Common myeloid progenitor, CD34-positive (primary cell): ENCODE results near the gene PPP5C.
A peak's percentile ranks its signal among the peaks of the same experiment; 100 is the strongest.

ENCODE experiments used
- CTCF ChIA-PET: fragments of 350-600 bp; sonication (Branson Sonifier 250); formaldehyde crosslinking; loops from one replicate; lab custom pipeline; 2021; ENCODE audit warnings: antibody characterized with exemption; lab: Charles Lee
- POLR2A ChIA-PET: fragments of 350-600 bp; sonication (Branson Sonifier 250); formaldehyde crosslinking; loops from one replicate; lab custom pipeline; 2021; ENCODE audit warnings: antibody characterized with exemption; lab: Charles Lee
- DNase-seq, 3 donors: peaks; one replicate each; pipeline versions ENCODE4 v3.0.0 to v3.0.0-alpha.2; 2013
- H3K27ac ChIP-seq, 2 experiments: 1 replicate in 1 of 2; 2 replicates in 1 of 2; pipeline ENCODE4 v1.7.0; 2013; ENCODE audit warnings: inconsistent platforms in 2 of 2, low read length in 2 of 2, mild to moderate bottlenecking in 2 of 2, low read depth in 1 of 2, moderate library complexity in 1 of 2; ENCODE audit not compliant: severe bottlenecking in 2 of 2, insufficient read depth in 1 of 2, poor library complexity in 1 of 2
- H3K27me3 ChIP-seq, 5 experiments: replicated peaks in 2 of 5; 1 replicate in 3 of 5; 2 replicates in 2 of 5; pipeline versions ENCODE4 v1.6.1 to v1.7.0; 2013; ENCODE audit warnings: low read length in 4 of 5, mild to moderate bottlenecking in 2 of 5, moderate library complexity in 2 of 5, inconsistent platforms in 1 of 5; ENCODE audit not compliant: insufficient read depth in 5 of 5, control insufficient read depth in 4 of 5
- H3K36me3 ChIP-seq, 4 experiments: 1 replicate in 2 of 4; 2 replicates in 2 of 4; pipeline versions ENCODE4 v1.6.1 to v1.7.0; 2013; ENCODE audit warnings: low read length in 3 of 4, control low read depth in 1 of 4, mild to moderate bottlenecking in 1 of 4; ENCODE audit not compliant: control insufficient read depth in 4 of 4, insufficient read depth in 4 of 4
- H3K4me1 ChIP-seq, 4 experiments: 1 replicate in 3 of 4; 2 replicates in 1 of 4; pipeline versions ENCODE4 v1.6.1 to v1.7.1; 2013; ENCODE audit warnings: low read length in 3 of 4, mild to moderate bottlenecking in 3 of 4, control low read depth in 1 of 4, inconsistent platforms in 1 of 4, moderate library complexity in 1 of 4; ENCODE audit not compliant: control insufficient read depth in 4 of 4, insufficient read depth in 4 of 4; ENCODE audit errors: control extremely low read depth in 1 of 4
- H3K4me3 ChIP-seq, 7 experiments: 1 replicate in 4 of 7; 2 replicates in 3 of 7; pipeline versions ENCODE4 v1.5.1 to v1.7.0; 2013; ENCODE audit warnings: mild to moderate bottlenecking in 7 of 7, low read length in 6 of 7, moderate library complexity in 6 of 7, inconsistent platforms in 2 of 7, low read depth in 2 of 7, control low read depth in 1 of 7; ENCODE audit not compliant: insufficient read depth in 4 of 7, control insufficient read depth in 1 of 7; ENCODE audit errors: extremely low read depth in 1 of 7
- H3K9me3 ChIP-seq, 5 experiments: 1 replicate in 4 of 5; 2 replicates in 1 of 5; pipeline versions ENCODE4 v1.6.1 to v1.7.1; 2013; ENCODE audit warnings: low read length in 4 of 5, mild to moderate bottlenecking in 2 of 5, inconsistent platforms in 1 of 5, low read depth in 1 of 5, moderate library complexity in 1 of 5; ENCODE audit not compliant: control insufficient read depth in 4 of 5, insufficient read depth in 2 of 5; ENCODE audit errors: control extremely low read depth in 1 of 5
- whole genome bisulfite sequencing: methylation state at CpG from one replicate; pipeline ENCODE4 v1.1.5; 2013; ENCODE audit not compliant: insufficient coverage; 5-methylcytosine and 5-hydroxymethylcytosine counted together

PPP5C gene

DNA sequence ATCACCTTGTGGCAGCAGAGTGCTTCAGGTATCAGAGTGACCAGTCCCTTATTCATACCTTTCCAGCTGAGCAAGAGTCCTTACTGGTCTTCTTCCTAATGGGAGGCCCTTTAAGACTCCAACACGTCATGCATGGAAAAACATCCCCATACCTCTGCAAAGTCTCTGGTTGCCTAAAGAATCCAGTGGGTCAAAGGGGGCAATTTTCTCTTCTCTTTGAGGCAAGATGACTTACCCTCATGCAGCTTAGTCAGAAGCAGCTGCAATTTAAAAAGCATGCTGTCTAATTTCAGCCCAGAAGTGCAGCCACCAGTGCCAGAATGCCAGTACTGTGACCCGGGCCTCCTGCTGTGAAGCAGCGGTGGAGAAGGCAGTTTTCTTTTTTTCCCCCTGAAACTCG is 18.7 kb downstream of the PPP5C start:
- CTCF ChIA-PET: interaction anchor here (0.8 to 1.0 kb wide), 2 partner anchors 9 to 41 kb away, joined by 3 to 4 read pairs; no protein-coding TSS in a partner anchor
- WGBS: 100% methylated on average over 3 of the region's 4 CpGs

DNA sequence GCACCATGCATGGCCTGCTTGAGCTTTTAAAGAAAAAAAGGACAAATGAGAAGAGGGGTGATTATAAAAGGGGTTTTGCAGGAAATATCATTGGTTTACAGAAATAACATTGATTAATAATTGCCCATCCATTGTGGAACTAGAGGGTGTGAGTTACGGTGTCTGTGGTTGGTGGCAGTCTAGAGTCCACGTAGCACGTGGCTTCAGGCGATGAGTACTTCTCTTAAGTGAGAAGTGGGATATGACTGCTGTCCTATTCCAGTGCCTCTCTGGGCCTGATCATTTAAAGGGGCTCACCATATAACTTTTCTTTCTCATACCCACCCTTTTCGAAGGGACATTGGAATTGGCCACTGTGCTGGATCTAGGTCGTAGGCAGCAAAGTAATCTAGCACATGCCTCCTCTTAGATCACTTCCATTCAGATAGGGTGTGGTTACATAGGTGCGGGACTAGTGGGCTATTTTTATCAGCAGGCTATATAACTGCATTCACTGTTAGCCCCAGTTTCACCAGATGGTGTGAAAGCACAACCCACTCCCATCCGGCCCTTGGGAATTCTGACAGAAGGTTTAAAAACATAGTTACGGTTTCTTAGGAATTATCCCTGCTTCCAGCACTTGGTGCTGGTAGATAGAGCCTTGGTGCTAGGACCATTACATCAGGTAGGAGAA is 19.9 kb downstream of the PPP5C start:
- Histone ChIP-seq H3K4me3 (no peak overlapping the region), H3K9me3 (no peaks in the 10 kb centered on the region), H3K27ac (no peak overlapping the region), H3K36me3 (peaks cover 11 to 56% (median 29%) of the 10 kb centered on the region in 4 experiments), H3K4me1 (peaks cover 2 to 14% (median 10%) of the 10 kb centered on the region in 4 experiments), H3K27me3 (no peaks in the 10 kb centered on the region)
- CTCF ChIA-PET: interaction anchor here (0.8 kb wide), 1 partner anchor 12 kb away, joined by 3 read pairs; no protein-coding TSS in a partner anchor
- POLR2A ChIA-PET: no interaction called here
- 98% methylated on average over 8 of the region's 9 CpGs for WGBS
- DNase-seq: no peak

More for the DNA sequence above, 18.7 kb downstream of the PPP5C start:
- Histone ChIP-seq H3K36me3 (peaks cover 11 to 48% (median 29%) of the 10 kb centered on the region in 4 experiments), H3K4me1 (peaks cover 0 to 8% (median 5%) of the 10 kb centered on the region in 4 experiments), H3K9me3 (no peaks in the 10 kb centered on the region), H3K27me3 (no peaks in the 10 kb centered on the region), H3K27ac (no peak overlapping the region), H3K4me3 (no peak overlapping the region)
- no peak for DNase-seq
- POLR2A ChIA-PET: no interaction called here

DNA sequence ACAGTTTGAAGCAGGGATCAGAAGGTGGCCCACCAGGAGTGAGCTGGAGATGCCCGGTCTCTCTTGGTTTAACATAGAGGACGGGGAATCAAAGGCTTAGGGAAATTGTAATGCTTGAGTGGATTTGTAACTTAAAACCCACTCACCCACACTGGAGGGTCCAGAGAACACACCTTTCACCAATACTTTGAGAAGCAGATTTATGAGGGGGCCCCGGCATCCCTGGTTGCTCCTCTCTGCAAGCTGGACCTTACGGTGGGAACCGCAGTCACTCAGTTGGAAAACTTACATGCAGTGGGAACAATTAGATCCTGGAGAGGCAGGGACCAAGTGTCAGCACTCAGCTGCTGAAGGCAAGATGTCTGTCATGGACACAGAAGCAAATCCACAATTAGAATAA is 20.5 kb downstream of the PPP5C start:
- ChIA-PET CTCF (interaction anchor here (0.7 to 1.4 kb wide), 4 partner anchors 11 to 29 kb away, joined by 3 to 6 read pairs (median 3); partner anchors contain the start of gene PPP5C), POLR2A (no interaction called here)
- Histone ChIP-seq H3K4me1 (peaks cover 0 to 14% (median 10%) of the 10 kb centered on the region in 4 experiments), H3K36me3 (peaks cover 11 to 56% (median 29%) of the 10 kb centered on the region in 4 experiments), H3K4me3 (no peak overlapping the region), H3K27me3 (no peaks in the 10 kb centered on the region), H3K27ac (no peak overlapping the region), H3K9me3 (no peaks in the 10 kb centered on the region)
- 96% methylated on average over 3 of the region's 5 CpGs for WGBS
- no peak for DNase-seq

DNA sequence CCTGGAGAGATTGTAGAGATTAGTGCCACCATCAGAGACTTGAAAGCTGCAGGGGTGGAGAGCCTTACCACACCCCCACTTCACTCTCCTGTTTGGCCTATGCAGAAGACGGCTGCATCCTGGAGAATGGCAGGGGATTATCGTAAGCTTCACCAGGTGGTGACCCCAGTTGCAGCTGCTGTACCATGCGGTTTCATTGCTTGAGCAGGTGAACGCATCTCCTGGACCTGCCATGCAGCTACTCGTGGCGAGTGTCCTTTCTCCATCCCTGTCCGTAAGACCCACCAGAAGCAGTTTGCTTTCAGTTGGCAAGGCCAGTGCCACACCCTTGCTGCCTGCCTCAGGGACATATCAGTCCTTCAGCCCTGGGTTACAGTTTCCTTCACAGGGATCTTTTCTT is 21.2 kb downstream of the PPP5C start:
- H3K27me3 ChIP-seq: no peaks in the 10 kb centered on the region
- ChIA-PET POLR2A (no interaction called here), CTCF (interaction anchor here (0.7 to 1.4 kb wide), 4 partner anchors 10 to 28 kb away, joined by 3 to 6 read pairs (median 3); partner anchors contain the start of gene PPP5C)
- H3K4me1 ChIP-seq: peaks cover 0 to 19% (median 12%) of the 10 kb centered on the region in 4 experiments
- H3K36me3 ChIP-seq: peaks cover 11 to 56% (median 29%) of the 10 kb centered on the region in 4 experiments
- no peak overlapping the region for H3K27ac ChIP-seq
- no peaks in the 10 kb centered on the region for H3K9me3 ChIP-seq
- DNase-seq: no peak
- WGBS: 97% methylated on average over 7 of the region's 7 CpGs
- no peak overlapping the region for H3K4me3 ChIP-seq

DNA sequence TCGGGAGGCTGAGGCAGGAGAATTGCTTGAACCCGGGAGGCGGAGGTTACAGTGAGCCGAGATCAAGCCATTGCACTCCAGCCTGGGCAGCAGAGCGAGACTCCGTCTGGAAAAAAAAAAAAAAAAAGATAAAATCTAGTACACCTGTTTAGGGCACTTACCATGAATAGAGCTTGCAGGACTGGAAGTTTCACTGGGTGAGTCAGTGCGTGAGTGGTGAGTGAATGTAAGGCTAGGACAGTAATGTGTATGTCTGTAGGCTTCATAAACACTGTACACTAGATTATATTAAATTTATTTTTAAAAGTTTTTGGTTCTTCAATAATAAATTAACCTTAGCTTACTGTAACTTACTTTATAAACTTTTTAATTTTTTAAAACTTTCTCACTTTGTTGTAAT is 22.9 kb downstream of the PPP5C start:
- POLR2A ChIA-PET: no interaction called here
- DNase-seq: no peak
- no CpG with 5 or more reads among the region's 7 CpGs for WGBS
- CTCF ChIA-PET: interaction anchor here (0.7 kb wide), 1 partner anchor 147 kb away, joined by 3 read pairs; no protein-coding TSS in a partner anchor
- Histone ChIP-seq H3K4me3 (no peak overlapping the region), H3K9me3 (no peaks in the 10 kb centered on the region), H3K36me3 (peaks cover 7 to 58% (median 21%) of the 10 kb centered on the region in 4 experiments), H3K4me1 (peaks cover 0 to 32% (median 17%) of the 10 kb centered on the region in 4 experiments), H3K27ac (no peak overlapping the region), H3K27me3 (no peaks in the 10 kb centered on the region)

DNA sequence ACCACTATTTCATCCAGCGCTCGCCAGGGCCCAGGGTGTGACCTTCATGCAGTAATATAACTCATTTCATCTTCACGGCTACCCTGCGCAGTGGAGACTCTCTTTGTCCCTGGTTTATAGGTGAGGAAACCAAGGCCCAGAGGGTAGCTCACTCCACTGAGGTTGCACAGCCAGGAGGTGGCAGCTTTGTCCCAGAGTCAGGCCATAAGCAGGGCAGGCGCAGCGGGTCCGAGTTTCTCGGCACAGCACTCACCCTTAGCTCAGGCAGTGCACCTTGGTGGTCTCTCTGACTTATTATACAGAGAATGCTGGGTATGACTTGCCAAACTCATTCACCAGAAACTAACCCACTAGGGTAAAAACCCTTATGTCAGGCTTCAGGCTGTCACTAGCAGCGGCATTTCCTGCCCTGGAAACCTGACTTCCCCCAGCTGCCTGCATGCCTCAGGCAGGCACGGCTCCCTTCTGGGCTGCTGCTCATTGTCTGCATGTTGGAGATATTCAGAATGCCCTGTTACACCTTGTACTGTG is 24.5 kb downstream of the PPP5C start:
- Histone ChIP-seq H3K36me3 (peaks cover 4 to 55% (median 16%) of the 10 kb centered on the region in 4 experiments), H3K27ac (no peak overlapping the region), H3K4me3 (no peak overlapping the region), H3K27me3 (no peaks in the 10 kb centered on the region), H3K4me1 (peaks cover 0 to 32% (median 17%) of the 10 kb centered on the region in 4 experiments), H3K9me3 (no peaks in the 10 kb centered on the region)
- WGBS: 71% methylated on average over 9 of the region's 10 CpGs
- CTCF ChIA-PET: interaction anchor here (1.3 kb wide), 1 partner anchor 24 kb away, joined by 4 read pairs; no protein-coding TSS in a partner anchor
- POLR2A ChIA-PET: no interaction called here
- peak in 2 of 3 donors; percentile 61 to 65 for DNase-seq
